ENCODE results near the gene PIP. TPM values are rescaled to one million over a fixed set of nuclear protein-coding genes. Genes with fewer than 3 reads are reported as not detected.
"Not testable (repeated sequence)": the region's sequence is repeated elsewhere in the genome, so short reads cannot be mapped to it uniquely, and the experiment has no call there.

Gene PIP
- total RNA-seq, 2 experiments from 2014 or later = not detected

GRCh38 chr7:143130541-143130940, 1.3 kb upstream of the PIP start:
- Mint-ChIP-seq H3K36me3 (ENCODE audit: low read depth) (no peaks in the 10 kb centered on the region), H3K4me1 (no peaks in the 10 kb centered on the region), H3K9me3 (peaks cover 2% of the 10 kb centered on the region), H3K4me3 (no peak overlapping the region), H3K27ac (no peak overlapping the region), H3K27me3 (peaks cover 29% of the 10 kb centered on the region)
- DNase-seq = no peak
- ChIA-PET POLR2A (no interaction called here), CTCF (interaction anchor here (0.6 to 1.0 kb wide), 2 partner anchors 12 to 1361 kb away, joined by 3 read pairs; no protein-coding TSS in a partner anchor)

- no peaks in the 10 kb centered on the region for H3K36me3 Mint-ChIP-seq (ENCODE audit: low read depth)
- POLR2A ChIA-PET = no interaction called here
Observed at GRCh38 chr7:143147070-143147469, 15.2 kb downstream of the PIP start.

GRCh38 chr7:143148050-143148449, 16.2 kb downstream of the PIP start:
- POLR2A ChIA-PET = no interaction called here
- H3K4me3 Mint-ChIP-seq = no peak overlapping the region
- H3K27me3 Mint-ChIP-seq = peaks cover 7% of the 10 kb centered on the region
- CTCF ChIA-PET = no interaction called here
- peaks cover 7% of the 10 kb centered on the region for H3K9me3 Mint-ChIP-seq
- DNase-seq = no peak
- H3K36me3 Mint-ChIP-seq (ENCODE audit: low read depth) = no peaks in the 10 kb centered on the region
- H3K4me1 Mint-ChIP-seq = no peaks in the 10 kb centered on the region
- H3K27ac Mint-ChIP-seq = no peak overlapping the region

More at GRCh38 chr7:143147070-143147469, 15.2 kb downstream of the PIP start:
- CTCF ChIA-PET = no interaction called here
- Mint-ChIP-seq H3K4me3 (no peak overlapping the region), H3K27ac (no peak overlapping the region), H3K27me3 (peaks cover 7% of the 10 kb centered on the region), H3K4me1 (no peaks in the 10 kb centered on the region), H3K9me3 (peaks cover 7% of the 10 kb centered on the region)
- DNase-seq = no peak

- no peak overlapping the region for H3K4me3 Mint-ChIP-seq
- CTCF ChIA-PET = no interaction called here
- H3K9me3 Mint-ChIP-seq = peaks cover 7% of the 10 kb centered on the region
- no peak overlapping the region for H3K27ac Mint-ChIP-seq
- H3K36me3 Mint-ChIP-seq (ENCODE audit: low read depth) = no peaks in the 10 kb centered on the region
- H3K27me3 Mint-ChIP-seq = peaks cover 6% of the 10 kb centered on the region
- no peak for DNase-seq
- no peaks in the 10 kb centered on the region for H3K4me1 Mint-ChIP-seq
- POLR2A ChIA-PET = no interaction called here
Observed at GRCh38 chr7:143148651-143149050, 16.8 kb downstream of the PIP start.

- H3K9me3 Mint-ChIP-seq; H3K27me3 Mint-ChIP-seq; H3K36me3 Mint-ChIP-seq (ENCODE audit: low read depth); DNase-seq; CTCF ChIA-PET; H3K4me3 Mint-ChIP-seq; H3K27ac Mint-ChIP-seq; H3K4me1 Mint-ChIP-seq; POLR2A ChIA-PET: not testable (repeated sequence)
Observed at GRCh38 chr7:143150696-143151095, 18.8 kb downstream of the PIP start.

GRCh38 chr7:143158617-143159016, 26.7 kb downstream of the PIP start:
- POLR2A ChIA-PET; H3K4me3 Mint-ChIP-seq; H3K27ac Mint-ChIP-seq; DNase-seq; H3K27me3 Mint-ChIP-seq; H3K9me3 Mint-ChIP-seq; H3K36me3 Mint-ChIP-seq (ENCODE audit: low read depth); H3K4me1 Mint-ChIP-seq: not testable (repeated sequence)
- CTCF ChIA-PET = interaction anchor here (0.9 kb wide), 1 partner anchor 45 kb away, joined by 3 read pairs; no protein-coding TSS in a partner anchor

GRCh38 chr7:143171697-143172096, 39.8 kb downstream of the PIP start:
- Mint-ChIP-seq H3K36me3 (ENCODE audit: low read depth) (no peaks in the 10 kb centered on the region), H3K27ac (no peak overlapping the region), H3K4me3 (no peak overlapping the region), H3K9me3 (peaks cover 2% of the 10 kb centered on the region), H3K4me1 (no peaks in the 10 kb centered on the region), H3K27me3 (peaks cover 5% of the 10 kb centered on the region)
- POLR2A ChIA-PET = no interaction called here
- DNase-seq = no peak
- CTCF ChIA-PET = no interaction called here

GRCh38 chr7:143172354-143172753, 40.5 kb downstream of the PIP start:
- no peak for DNase-seq
- ChIA-PET CTCF (no interaction called here), POLR2A (no interaction called here)
- no peaks in the 10 kb centered on the region for H3K4me1 Mint-ChIP-seq
- peaks cover 5% of the 10 kb centered on the region for H3K27me3 Mint-ChIP-seq
- H3K27ac Mint-ChIP-seq = no peak overlapping the region
- H3K4me3 Mint-ChIP-seq = no peak overlapping the region
- peaks cover 4% of the 10 kb centered on the region for H3K9me3 Mint-ChIP-seq
- no peaks in the 10 kb centered on the region for H3K36me3 Mint-ChIP-seq (ENCODE audit: low read depth)

- Mint-ChIP-seq H3K9me3 (peaks cover 9% of the 10 kb centered on the region), H3K4me3 (no peak overlapping the region), H3K4me1 (no peaks in the 10 kb centered on the region), H3K36me3 (ENCODE audit: low read depth) (no peaks in the 10 kb centered on the region), H3K27ac (no peak overlapping the region), H3K27me3 (peaks cover 5% of the 10 kb centered on the region)
- POLR2A ChIA-PET = no interaction called here
- DNase-seq = no peak
- CTCF ChIA-PET = no interaction called here
Observed at GRCh38 chr7:143176128-143176527, 44.3 kb downstream of the PIP start.

GRCh38 chr7:143177374-143178119, 45.7 kb downstream of the PIP start:
- DNase-seq = no peak
- POLR2A ChIA-PET = no interaction called here
- Mint-ChIP-seq H3K9me3 (peaks cover 9% of the 10 kb centered on the region), H3K27ac (no peak overlapping the region), H3K4me1 (no peaks in the 10 kb centered on the region), H3K36me3 (ENCODE audit: low read depth) (no peaks in the 10 kb centered on the region), H3K27me3 (peaks cover 5% of the 10 kb centered on the region), H3K4me3 (no peak overlapping the region)
- CTCF ChIA-PET = no interaction called here

GRCh38 chr7:143180771-143181170, 48.9 kb downstream of the PIP start:
- H3K27ac Mint-ChIP-seq; POLR2A ChIA-PET; H3K4me3 Mint-ChIP-seq; DNase-seq; H3K9me3 Mint-ChIP-seq; CTCF ChIA-PET; H3K36me3 Mint-ChIP-seq (ENCODE audit: low read depth); H3K4me1 Mint-ChIP-seq: not testable (repeated sequence)
- H3K27me3 Mint-ChIP-seq = peaks cover 12% of the 10 kb centered on the region

- H3K36me3 Mint-ChIP-seq (ENCODE audit: low read depth) = no peaks in the 10 kb centered on the region
- no peak for DNase-seq
- CTCF ChIA-PET = no interaction called here
- POLR2A ChIA-PET = no interaction called here
- H3K9me3 Mint-ChIP-seq = peaks cover 7% of the 10 kb centered on the region
- no peak overlapping the region for H3K4me3 Mint-ChIP-seq
- H3K27ac Mint-ChIP-seq = no peak overlapping the region
- no peaks in the 10 kb centered on the region for H3K4me1 Mint-ChIP-seq
- peaks cover 15% of the 10 kb centered on the region for H3K27me3 Mint-ChIP-seq
Observed at GRCh38 chr7:143181349-143181748, 49.5 kb downstream of the PIP start.

GRCh38 chr7:143183024-143183423, 51.1 kb downstream of the PIP start, which contains the start of gene TAS2R39:
TAS2R39 (plus strand) TSS chr7:143183419; CDS start chr7:143183419, 0 bp downstream.
- DNase-seq = no peak
- peaks cover 15% of the 10 kb centered on the region for H3K27me3 Mint-ChIP-seq
- H3K4me3 Mint-ChIP-seq = no peak within 1 kb of the TSS
- ChIA-PET CTCF (interaction anchor here (1.2 kb wide), 1 partner anchor 8 kb away, joined by 4 read pairs; no protein-coding TSS in a partner anchor), POLR2A (no interaction called here)
- no peaks in the 10 kb centered on the region for H3K4me1 Mint-ChIP-seq
- H3K9me3 Mint-ChIP-seq = peaks cover 1% of the 10 kb centered on the region
- no peak within 1 kb of the TSS for H3K27ac Mint-ChIP-seq
- no peaks in the 10 kb centered on the region for H3K36me3 Mint-ChIP-seq (ENCODE audit: low read depth)

- Mint-ChIP-seq H3K27me3 (peaks cover 15% of the 10 kb centered on the region), H3K36me3 (ENCODE audit: low read depth) (no peaks in the 10 kb centered on the region), H3K4me3 (no peak overlapping the region), H3K27ac (no peak overlapping the region), H3K4me1 (no peaks in the 10 kb centered on the region), H3K9me3 (no peaks in the 10 kb centered on the region)
- POLR2A ChIA-PET = no interaction called here
- no peak for DNase-seq
- CTCF ChIA-PET = interaction anchor here (0.7 kb wide), 1 partner anchor 29 kb away, joined by 3 read pairs; no protein-coding TSS in a partner anchor
Observed at GRCh38 chr7:143185551-143185950, 53.7 kb downstream of the PIP start.

All from activated CD4-positive, alpha-beta T cell treated with anti-CD3 and anti-CD28 coated beads, Interleukin-2, amount 10 ng/mL, durations not matched to agents 7 days and 5 days (primary cell).